Activated CD8-positive, alpha-beta memory T cell treated with anti-CD3 and anti-CD28 coated beads for 48 hours (primary cell): Measurements from ENCODE around the gene COCH.
"Not testable (repeated sequence)": the region's sequence is repeated elsewhere in the genome, so short reads cannot be mapped to it uniquely, and the experiment has no call there.

Experiments used
- DNase-seq, 3 experiments: peaks; one replicate each; pipeline ENCODE4 v3.0.0-alpha.2; 2020; ENCODE audit warnings: low read depth in 2 of 3, low spot score in 2 of 3

COCH gene

GRCh38 chr14:30874999-30875787 is 834 bp downstream of the COCH start:
- DNase-seq, result no peak

GRCh38 chr14:30875788-30876053 is 1.4 kb downstream of the COCH start:
- DNase-seq, result no peak

GRCh38 chr14:30876692-30877091 is 2.3 kb downstream of the COCH start:
- no peak for DNase-seq

GRCh38 chr14:30882431-30882830 is 8.1 kb downstream of the COCH start:
- DNase-seq, result no peak

DNA sequence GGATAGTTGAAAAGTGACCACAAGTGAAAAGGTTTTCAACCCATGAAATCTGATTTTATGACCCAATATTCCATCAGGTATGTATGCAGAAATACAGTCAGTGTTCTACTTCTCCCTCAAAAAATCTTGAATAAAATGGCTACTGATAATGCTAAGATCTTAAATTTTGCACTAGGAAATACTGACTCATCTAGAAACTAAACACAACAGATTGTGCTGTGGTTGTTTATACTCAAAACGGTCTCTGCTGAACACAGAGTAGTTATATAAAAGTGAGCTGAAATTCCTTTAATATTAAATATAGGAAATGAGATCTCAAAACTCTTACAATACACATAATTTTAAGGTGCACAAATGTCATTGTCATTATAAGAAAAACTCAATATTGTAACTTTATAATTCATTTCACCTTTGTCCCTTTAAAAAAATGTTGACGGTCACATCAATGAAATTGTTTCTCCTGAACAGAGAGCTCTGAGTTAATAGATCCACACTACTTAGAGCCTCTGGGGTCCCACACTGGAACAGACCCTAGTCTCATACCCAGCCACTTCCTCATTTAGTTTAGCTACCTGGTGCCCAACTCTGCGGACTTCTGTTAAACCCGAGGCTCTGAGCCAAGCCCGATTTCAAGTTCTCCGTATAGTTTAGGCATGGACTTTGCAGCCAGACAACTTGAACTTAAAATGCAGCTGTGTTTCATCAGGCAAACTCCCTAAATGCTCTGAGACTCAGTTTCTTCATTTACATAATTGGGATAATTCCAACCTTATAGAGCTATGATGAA is 9.3 kb downstream of the COCH start:
- DNase-seq, result no peak

- DNase-seq, result no peak
Observed at GRCh38 chr14:30884901-30885300, 10.5 kb downstream of the COCH start.

- no peak for DNase-seq
Observed at GRCh38 chr14:30885840-30886740, 11.7 kb downstream of the COCH start.

- no peak for DNase-seq
Observed at GRCh38 chr14:30888480-30889243, 14.3 kb downstream of the COCH start.

DNA sequence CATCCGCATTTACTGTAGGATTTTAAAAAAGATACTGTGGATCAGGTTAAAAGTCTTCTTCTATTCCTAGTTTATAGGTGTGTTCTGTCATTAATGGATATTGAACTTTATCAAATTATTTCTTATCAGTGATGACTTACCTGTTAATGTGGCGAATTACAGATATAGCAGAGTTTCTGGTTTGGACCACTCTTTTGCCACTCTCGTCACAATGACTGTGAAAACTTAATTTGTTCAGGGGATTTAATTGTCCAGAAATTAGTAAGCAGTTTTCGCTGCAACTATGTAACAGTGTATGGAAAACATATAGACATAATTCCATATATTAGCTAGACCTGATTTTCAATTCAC is 14.9 kb downstream of the COCH start:
- no peak for DNase-seq

- no peak for DNase-seq
Observed at GRCh38 chr14:30893819-30894218, 19.5 kb downstream of the COCH start.

GRCh38 chr14:30894923-30895515 is 20.7 kb downstream of the COCH start:
- no peak for DNase-seq

DNA sequence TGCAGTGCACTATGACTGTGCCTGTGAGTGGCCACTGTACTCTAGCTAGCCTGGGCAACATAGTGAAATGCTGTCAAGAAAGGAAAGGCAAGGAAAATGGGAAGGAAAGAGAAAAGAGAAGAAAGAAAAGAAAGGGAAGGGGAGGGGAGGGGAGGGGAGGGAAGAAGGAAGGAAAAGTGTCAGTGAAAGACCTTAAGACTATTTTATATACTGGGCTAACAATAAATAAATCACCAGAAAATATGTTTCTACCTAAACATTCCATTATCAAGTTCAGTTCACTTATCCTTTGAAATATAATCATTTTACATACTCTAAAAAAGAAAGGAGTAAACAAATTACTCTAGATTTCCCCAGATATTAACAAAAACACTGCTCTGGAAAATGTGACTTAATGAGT is 22.1 kb downstream of the COCH start:
- no peak for DNase-seq

DNA sequence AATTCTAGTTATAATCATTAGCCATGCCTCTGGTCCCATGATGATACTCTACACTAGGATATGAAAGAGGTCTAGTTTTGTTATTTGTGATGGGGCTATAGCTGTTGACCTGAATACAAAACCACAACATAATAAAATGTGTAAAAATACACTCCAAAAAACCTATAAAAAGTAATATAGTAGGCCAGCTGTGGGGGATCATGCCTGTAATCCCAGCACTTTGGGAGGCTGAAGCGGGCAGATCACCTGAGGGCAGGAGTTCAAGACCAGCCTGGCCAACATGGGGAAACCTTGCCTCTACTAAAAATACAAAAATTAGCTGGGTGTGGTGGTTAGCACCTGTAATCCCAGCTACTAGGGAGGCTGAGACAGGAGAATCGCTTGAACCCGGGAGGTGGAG is 22.8 kb downstream of the COCH start:
- DNase-seq, result not testable (repeated sequence)

DNA sequence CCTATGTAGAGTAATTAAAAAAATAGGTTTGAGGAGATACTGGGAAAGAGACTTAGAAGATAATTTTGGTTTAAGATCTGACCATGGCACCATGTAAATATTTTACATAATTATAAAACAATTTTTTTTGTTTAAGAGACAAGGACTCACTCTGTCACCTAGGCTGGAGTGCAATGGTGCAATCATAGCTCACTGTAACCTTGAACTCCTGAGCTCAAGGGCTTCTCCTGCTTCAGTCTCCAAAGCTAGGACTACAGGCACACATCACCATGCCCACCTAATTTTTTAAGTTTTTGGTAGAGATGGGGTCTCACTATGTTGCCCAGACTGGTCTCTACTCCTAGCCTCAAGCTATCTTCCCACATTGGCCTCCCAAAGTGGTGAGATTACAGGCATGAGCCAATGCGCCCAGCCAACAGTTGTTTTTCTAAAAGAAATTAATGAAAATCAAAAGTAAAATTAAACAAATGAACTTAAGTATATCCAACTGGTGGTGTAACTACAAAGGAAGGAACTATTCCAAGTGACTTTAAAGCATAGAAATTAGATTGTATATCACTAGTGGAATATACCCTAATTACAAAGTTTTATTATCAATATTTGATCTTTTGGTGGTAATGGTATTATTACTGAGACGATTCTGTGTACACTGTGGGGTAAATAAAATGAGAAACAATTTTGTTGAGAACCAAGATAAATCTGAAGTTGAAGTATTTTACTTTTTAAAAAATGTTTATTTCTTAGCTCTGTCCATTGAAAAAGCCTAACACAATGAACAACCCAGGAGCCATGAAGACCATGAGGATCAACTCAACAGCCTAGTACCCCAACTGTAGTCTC is 29.1 kb downstream of the COCH start:
- no peak for DNase-seq

GRCh38 chr14:30906752-30907658 is 32.6 kb downstream of the COCH start:
- DNase-seq, result no peak

DNA sequence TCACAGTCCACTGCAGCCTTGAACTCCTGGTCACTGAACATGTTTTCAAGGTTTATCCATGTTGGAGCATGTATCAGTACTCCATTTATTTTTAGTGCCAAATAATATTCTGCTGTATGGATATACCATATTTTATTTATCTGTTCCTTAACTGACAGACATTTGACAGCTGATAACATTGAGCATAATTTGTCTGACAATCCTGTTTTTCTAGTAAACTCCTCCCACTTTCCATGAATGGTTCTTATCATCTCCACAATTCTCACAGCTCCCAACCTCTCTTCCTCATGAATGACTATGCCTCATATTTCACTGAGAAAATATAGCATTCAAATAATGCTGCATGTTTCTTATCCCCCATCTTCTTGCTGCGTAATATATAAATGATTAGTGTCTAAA is 33.3 kb downstream of the COCH start:
- DNase-seq, result no peak

DNA sequence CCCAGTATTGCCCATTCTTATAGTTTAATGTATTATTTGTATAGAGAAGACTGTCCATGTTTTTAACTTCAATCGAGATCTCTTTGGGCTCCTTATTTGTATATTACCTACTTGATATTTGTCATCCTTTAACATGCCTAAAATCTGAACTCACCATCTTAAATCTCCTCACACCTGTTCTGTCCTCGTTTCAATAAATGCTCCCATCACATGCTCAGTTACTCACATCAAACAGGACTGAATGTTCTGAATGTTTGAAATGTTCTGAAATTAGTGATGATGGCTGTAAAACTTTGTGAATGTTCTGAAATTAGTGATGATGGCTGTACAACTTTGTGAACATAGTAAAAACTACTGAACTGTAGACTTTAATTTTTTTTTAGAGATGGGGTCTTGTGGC is 34.5 kb downstream of the COCH start:
- DNase-seq, result no peak

- DNase-seq, result no peak
Observed at GRCh38 chr14:30914812-30915211, 40.5 kb downstream of the COCH start.

DNA sequence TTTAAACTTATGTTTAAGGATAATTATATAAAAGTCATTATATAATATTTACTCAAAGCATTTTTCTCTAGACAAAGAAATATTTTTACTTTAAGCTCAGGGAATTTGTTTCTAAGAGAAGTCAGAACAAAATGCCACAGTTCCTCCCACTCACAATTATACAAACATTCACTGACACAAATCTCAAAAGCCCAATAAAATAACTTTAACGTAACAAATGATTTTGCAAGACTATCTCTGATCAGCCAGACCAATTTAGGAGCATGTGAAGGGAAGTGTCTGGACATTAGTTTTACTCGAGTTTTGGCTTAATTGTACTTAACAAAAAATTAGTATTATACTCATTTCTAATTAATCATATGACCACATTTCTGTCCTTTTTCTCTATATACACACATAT is 41.2 kb downstream of the COCH start:
- DNase-seq, result no peak
